HepG2 (cell line): ENCODE data around the gene DPYD. TPM values are rescaled to one million over a fixed set of nuclear protein-coding genes. Genes with fewer than 3 reads are reported as not detected.

Experiments
- ATAC-seq: fragments of 200-7000 bp; cut with Tn5 transposase; 3 replicates; pipeline ENCODE4 v1.9.1; 2020; ENCODE audit warnings: mild to moderate bottlenecking, moderate library complexity
- BruUV-seq: library from RNA; stranded (reverse); fragments of 400-500 nt; replicated peaks from 2 replicates; lab custom pipeline; 2021; lab: Mats Ljungman, UMichigan
- CTCF ChIA-PET: fragments of 300-600 bp; formaldehyde crosslinking; extraction: SDS; loops from one replicate; lab custom pipeline; 2021; ENCODE audit warnings: low total read pairs, inconsistent platforms, low intra/inter-chr PET ratio; lab: Yijun Ruan, JAX
- POLR2A ChIA-PET: fragments of 350-600 bp; sonication (Branson Sonifier 250); formaldehyde crosslinking; loops from one replicate; lab custom pipeline; 2020; ENCODE audit warnings: antibody characterized with exemption, inconsistent platforms; lab: Yijun Ruan, JAX
- DNase-seq: peaks from one replicate; pipeline ENCODE4 v3.0.0-alpha.2; 2015; ENCODE audit warnings: low spot score
- FAIRE-seq: peaks from 3 replicates; lab custom pipeline; 2011; peaks lifted over from hg19 to GRCh38; lab: Jason Lieb, UNC
- H2AFZ ChIP-seq: one replicate; pipeline ENCODE4 v1.6.1; 2011; ENCODE audit warnings: low read length, inconsistent platforms
- H3K27ac ChIP-seq: fragments of 300-600 bp; 3 replicates; pipeline ENCODE4 v1.8.0; 2011; ENCODE audit warnings: mixed run types, mild to moderate bottlenecking, mixed read lengths, low read length, inconsistent platforms; ENCODE audit not compliant: insufficient read depth; ENCODE audit errors: extremely low read length
- H3K27me3 ChIP-seq, 2 experiments: fragments of 200-600 bp in 1 of 2; 2 replicates in 1 of 2; 3 replicates in 1 of 2; pipeline versions ENCODE4 v1.6.0 to v1.8.0; 2011; ENCODE audit warnings: low read length in 2 of 2, mild to moderate bottlenecking in 2 of 2, moderate library complexity in 2 of 2, inconsistent platforms in 1 of 2; ENCODE audit not compliant: insufficient read depth in 2 of 2, control insufficient read depth in 1 of 2
- H3K36me3 ChIP-seq, 2 experiments: fragments of 200-600 bp in 1 of 2; replicated peaks in 1 of 2; 2 replicates in 1 of 2; 3 replicates in 1 of 2; pipeline versions ENCODE4 v1.5.1 to v1.8.0; 2011; ENCODE audit warnings: low read length in 2 of 2, inconsistent platforms in 1 of 2; ENCODE audit not compliant: insufficient read depth in 2 of 2, control insufficient read depth in 1 of 2
- H3K4me1 ChIP-seq: 2 replicates; pipeline ENCODE4 v1.5.1; 2012; ENCODE audit warnings: low read length, inconsistent platforms; ENCODE audit not compliant: insufficient read depth
- H3K4me2 ChIP-seq: 2 replicates; pipeline ENCODE4 v1.6.0; 2011; ENCODE audit warnings: low read depth, low read length, inconsistent platforms
- H3K4me3 ChIP-seq, 3 experiments: fragments of 200-600 bp in 1 of 3; sonication (generic), shearing (Covaris generic) in 1 of 3; replicated peaks in 1 of 3; 2 replicates each; pipeline ENCODE4 v1.5.1; 2011 to 2016; ENCODE audit warnings: low read length in 3 of 3, inconsistent platforms in 2 of 3, low read depth in 2 of 3, mild to moderate bottlenecking in 2 of 3, control low read depth in 1 of 3, mixed read lengths in 1 of 3; ENCODE audit not compliant: insufficient read depth in 1 of 3
- H3K79me2 ChIP-seq: one replicate; pipeline ENCODE4 v1.6.1; 2011; ENCODE audit warnings: low read length, inconsistent platforms; ENCODE audit not compliant: insufficient read depth
- H3K9ac ChIP-seq: 2 replicates; pipeline ENCODE4 v1.6.0; 2011; ENCODE audit warnings: mild to moderate bottlenecking, low read depth, low read length, inconsistent platforms; ENCODE audit not compliant: insufficient read depth
- H3K9me3 ChIP-seq: 2 replicates; pipeline ENCODE4 v1.5.1; 2012; ENCODE audit warnings: mild to moderate bottlenecking, low read length
- H4K20me1 ChIP-seq: 2 replicates; pipeline ENCODE4 v1.6.0; 2011; ENCODE audit warnings: inconsistent platforms, mild to moderate bottlenecking, low read length, moderate library complexity; ENCODE audit not compliant: insufficient read depth
- CENPX ChIP-seq: sonication (generic); formaldehyde crosslinking; IDR thresholded peaks from 2 replicates; pipeline ENCODE4 v1.9.0; 2021; ENCODE audit warnings: mild to moderate bottlenecking, missing genetic modification reagents, moderate library complexity
- REXO4 ChIP-seq: sonication (generic); formaldehyde crosslinking; IDR thresholded peaks from 2 replicates; pipeline ENCODE4 v1.8.0; 2022; ENCODE audit warnings: missing genetic modification reagents, mild to moderate bottlenecking, borderline replicate concordance
- ZFP36 ChIP-seq: fragments of 150-350 bp; IDR thresholded peaks from 2 replicates; pipeline ENCODE4 v1.6.1; 2018; ENCODE audit warnings: borderline replicate concordance, low read length, low read depth; ENCODE audit not compliant: partially characterized antibody
- ZKSCAN8 ChIP-seq: IDR thresholded peaks from 2 replicates; pipeline ENCODE4 v1.6.1; 2016; ENCODE audit warnings: borderline replicate concordance, missing genetic modification reagents, missing compliant biosample characterization
- ZNF773 ChIP-seq: sonication (generic); formaldehyde crosslinking; IDR thresholded peaks from 2 replicates; pipeline ENCODE4 v1.4.0; 2020; ENCODE audit warnings: missing genetic modification reagents, borderline replicate concordance
- ZNF777 ChIP-seq: sonication (generic); formaldehyde crosslinking; IDR thresholded peaks from 2 replicates; pipeline ENCODE4 v1.4.0; 2020; ENCODE audit warnings: missing genetic modification reagents
- WGBS: methylation state at CpG from one replicate; pipeline ENCODE4 v1.1.6; 2017; ENCODE audit warnings: low lambda C conversion rate; 5-methylcytosine and 5-hydroxymethylcytosine counted together
- in situ Hi-C: cut with HindIII; loops from 2 replicates; pipeline ENCODE4 v1.10.0; 2017; ENCODE audit warnings: low pct_unique_long_range_greater_than_20kb; ENCODE audit not compliant: extremely low pct_ligation_motif_present
- intact Hi-C: fragments of 100-400 bp; cut with micrococcal nuclease; formaldehyde crosslinking; loops from one replicate; pipeline ENCODE4 v1.10.0; 2022; ENCODE audit not compliant: unreplicated experiment
- polyA plus RNA-seq, 8 experiments: library from polyadenylated mRNA; depleted of rRNA in 3 of 8; stranded (reverse) in 7 of 8; unstranded in 1 of 8; fragments of >200 nt; fragmentation: Illumina TruSeq in 4 of 8; extraction: Trizol in 4 of 8; gene quantifications; 2 replicates each; pipeline versions ENCODE4 v1.2.1 to v1.2.3, GENCODE V29; 2011 to 2016; ENCODE audit warnings: low read depth in 4 of 8, missing spikeins in 1 of 8, mixed read lengths in 1 of 8; ENCODE audit not compliant: insufficient read depth in 1 of 8
- total RNA-seq, 5 experiments: library from RNA; depleted of rRNA; stranded (reverse); fragments of >200 nt; fragmentation: Illumina TruSeq; extraction: Trizol; gene quantifications; 2 replicates each; pipeline ENCODE4 v1.2.3, GENCODE V29; 2016; ENCODE audit warnings: low read depth in 1 of 5
- TF ChIP-seq, protein P1 (sequence below): sonication (generic); formaldehyde crosslinking; IDR thresholded peaks from 2 replicates; pipeline ENCODE4 v1.4.0; 2020; ENCODE audit warnings: missing genetic modification reagents
- TF ChIP-seq, protein P2 (sequence below): sonication (generic); formaldehyde crosslinking; conservative IDR thresholded peaks from 2 replicates; pipeline ENCODE4 v1.4.0; 2020; ENCODE audit warnings: mild to moderate bottlenecking, missing genetic modification reagents, moderate library complexity
- TF ChIP-seq, protein P3 (sequence below): sonication (generic); formaldehyde crosslinking; IDR thresholded peaks from 2 replicates; pipeline ENCODE4 v1.5.0; 2020; ENCODE audit warnings: mild to moderate bottlenecking, missing genetic modification reagents, borderline replicate concordance
- TF ChIP-seq, protein P4 (sequence below): sonication (generic); formaldehyde crosslinking; IDR thresholded peaks from 2 replicates; pipeline ENCODE4 v1.4.0; 2020; ENCODE audit warnings: missing genetic modification reagents
- TF ChIP-seq, protein P5 (sequence below): IDR thresholded peaks from 2 replicates; pipeline ENCODE4 v1.6.1; 2016; ENCODE audit warnings: low read depth, borderline replicate concordance
- TF ChIP-seq, protein P6 (sequence below): sonication (generic); formaldehyde crosslinking; IDR thresholded peaks from 2 replicates; pipeline ENCODE4 v1.5.0; 2020; ENCODE audit warnings: missing genetic modification reagents

Gene DPYD
- total and polyA plus RNA-seq, 2 of the 13 experiments (the other 11 are each of a cell fraction or from before 2014, with no cell fraction given): 1.3 to 3.4 TPM

DNA sequence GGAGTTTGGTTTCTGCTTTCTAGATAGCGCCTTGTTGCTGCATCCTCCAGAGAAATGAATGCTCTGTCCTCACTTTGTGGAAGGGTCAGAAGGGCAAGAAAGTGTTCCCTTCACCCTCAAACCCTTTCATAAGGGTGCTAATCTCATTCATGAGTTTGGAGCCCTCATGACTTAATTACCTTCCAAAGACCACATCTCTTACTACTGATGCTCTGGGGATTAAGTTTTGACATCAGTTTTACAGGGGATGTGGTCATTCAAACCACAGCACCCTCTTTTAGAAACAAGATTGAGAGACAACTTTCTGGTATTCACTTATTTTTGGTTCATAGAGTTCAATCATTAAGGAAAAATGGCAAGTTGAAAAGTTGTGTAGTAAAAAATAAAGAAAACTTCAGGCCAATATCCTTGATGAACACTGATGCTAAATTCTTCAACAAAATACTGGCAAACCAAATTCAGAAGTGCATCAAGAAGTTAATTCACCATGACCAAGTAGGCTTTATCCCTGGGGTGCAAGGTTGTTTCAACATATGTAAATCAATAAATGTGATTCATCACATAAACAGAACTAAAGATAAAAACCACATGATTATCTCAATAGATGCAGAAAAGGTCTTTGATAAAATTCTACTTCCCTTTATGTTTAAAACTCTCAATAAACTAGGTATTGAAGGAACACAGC, 757.1 kb downstream of the DPYD start:
- DNase-seq (no peak), FAIRE-seq (no peak), ATAC-seq (no peak)
- Histone ChIP-seq H3K4me3 (no peak overlapping the region), H3K79me2 (no peaks in the 10 kb centered on the region), H3K27ac (no peak overlapping the region), H3K9me3 (peaks cover 14% of the 10 kb centered on the region), H3K36me3 (no peaks in the 10 kb centered on the region), H3K27me3 (no peaks in the 10 kb centered on the region), H4K20me1 (no peaks in the 10 kb centered on the region), H3K4me2 (no peak overlapping the region), H3K9ac (no peak overlapping the region), H3K4me1 (no peaks in the 10 kb centered on the region), H2AFZ (no peak overlapping the region)
- intact Hi-C loops (no loop called here), in situ Hi-C loops (no loop called here)
- 0% methylated on average over 1 of the region's 1 CpG for WGBS
- no TSS peak for BruUV-seq
- ChIA-PET CTCF (no interaction called here), POLR2A (no interaction called here)
- TF ChIP-seq ZNF773 (CRISPR knock-in tag): no peak
- TF ChIP-seq, protein P1, sequence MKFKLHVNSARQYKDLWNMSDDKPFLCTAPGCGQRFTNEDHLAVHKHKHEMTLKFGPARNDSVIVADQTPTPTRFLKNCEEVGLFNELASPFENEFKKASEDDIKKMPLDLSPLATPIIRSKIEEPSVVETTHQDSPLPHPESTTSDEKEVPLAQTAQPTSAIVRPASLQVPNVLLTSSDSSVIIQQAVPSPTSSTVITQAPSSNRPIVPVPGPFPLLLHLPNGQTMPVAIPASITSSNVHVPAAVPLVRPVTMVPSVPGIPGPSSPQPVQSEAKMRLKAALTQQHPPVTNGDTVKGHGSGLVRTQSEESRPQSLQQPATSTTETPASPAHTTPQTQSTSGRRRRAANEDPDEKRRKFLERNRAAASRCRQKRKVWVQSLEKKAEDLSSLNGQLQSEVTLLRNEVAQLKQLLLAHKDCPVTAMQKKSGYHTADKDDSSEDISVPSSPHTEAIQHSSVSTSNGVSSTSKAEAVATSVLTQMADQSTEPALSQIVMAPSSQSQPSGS (CRISPR knock-in tag): no peak
- no peak for TF ChIP-seq CENPX
- TF ChIP-seq ZNF777 (CRISPR knock-in tag): no peak
- TF ChIP-seq, protein P2, sequence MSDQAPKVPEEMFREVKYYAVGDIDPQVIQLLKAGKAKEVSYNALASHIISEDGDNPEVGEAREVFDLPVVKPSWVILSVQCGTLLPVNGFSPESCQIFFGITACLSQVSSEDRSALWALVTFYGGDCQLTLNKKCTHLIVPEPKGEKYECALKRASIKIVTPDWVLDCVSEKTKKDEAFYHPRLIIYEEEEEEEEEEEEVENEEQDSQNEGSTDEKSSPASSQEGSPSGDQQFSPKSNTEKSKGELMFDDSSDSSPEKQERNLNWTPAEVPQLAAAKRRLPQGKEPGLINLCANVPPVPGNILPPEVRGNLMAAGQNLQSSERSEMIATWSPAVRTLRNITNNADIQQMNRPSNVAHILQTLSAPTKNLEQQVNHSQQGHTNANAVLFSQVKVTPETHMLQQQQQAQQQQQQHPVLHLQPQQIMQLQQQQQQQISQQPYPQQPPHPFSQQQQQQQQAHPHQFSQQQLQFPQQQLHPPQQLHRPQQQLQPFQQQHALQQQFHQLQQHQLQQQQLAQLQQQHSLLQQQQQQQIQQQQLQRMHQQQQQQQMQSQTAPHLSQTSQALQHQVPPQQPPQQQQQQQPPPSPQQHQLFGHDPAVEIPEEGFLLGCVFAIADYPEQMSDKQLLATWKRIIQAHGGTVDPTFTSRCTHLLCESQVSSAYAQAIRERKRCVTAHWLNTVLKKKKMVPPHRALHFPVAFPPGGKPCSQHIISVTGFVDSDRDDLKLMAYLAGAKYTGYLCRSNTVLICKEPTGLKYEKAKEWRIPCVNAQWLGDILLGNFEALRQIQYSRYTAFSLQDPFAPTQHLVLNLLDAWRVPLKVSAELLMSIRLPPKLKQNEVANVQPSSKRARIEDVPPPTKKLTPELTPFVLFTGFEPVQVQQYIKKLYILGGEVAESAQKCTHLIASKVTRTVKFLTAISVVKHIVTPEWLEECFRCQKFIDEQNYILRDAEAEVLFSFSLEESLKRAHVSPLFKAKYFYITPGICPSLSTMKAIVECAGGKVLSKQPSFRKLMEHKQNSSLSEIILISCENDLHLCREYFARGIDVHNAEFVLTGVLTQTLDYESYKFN: no peak
- TF ChIP-seq, protein P3, sequence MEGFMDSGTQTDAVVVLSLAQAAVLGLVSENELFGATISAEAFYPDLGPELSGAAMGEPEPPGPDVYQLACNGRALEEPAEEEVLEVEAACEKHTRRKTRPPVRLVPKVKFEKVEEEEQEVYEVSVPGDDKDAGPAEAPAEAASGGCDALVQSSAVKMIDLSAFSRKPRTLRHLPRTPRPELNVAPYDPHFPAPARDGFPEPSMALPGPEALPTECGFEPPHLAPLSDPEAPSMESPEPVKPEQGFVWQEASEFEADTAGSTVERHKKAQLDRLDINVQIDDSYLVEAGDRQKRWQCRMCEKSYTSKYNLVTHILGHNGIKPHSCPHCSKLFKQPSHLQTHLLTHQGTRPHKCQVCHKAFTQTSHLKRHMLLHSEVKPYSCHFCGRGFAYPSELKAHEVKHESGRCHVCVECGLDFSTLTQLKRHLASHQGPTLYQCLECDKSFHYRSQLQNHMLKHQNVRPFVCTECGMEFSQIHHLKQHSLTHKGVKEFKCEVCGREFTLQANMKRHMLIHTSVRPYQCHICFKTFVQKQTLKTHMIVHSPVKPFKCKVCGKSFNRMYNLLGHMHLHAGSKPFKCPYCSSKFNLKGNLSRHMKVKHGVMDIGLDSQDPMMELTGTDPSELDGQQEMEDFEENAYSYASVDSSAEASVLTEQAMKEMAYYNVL (CRISPR knock-in tag): no peak
- no peak for TF ChIP-seq ZKSCAN8 (CRISPR knock-in tag)
- TF ChIP-seq, protein P4, sequence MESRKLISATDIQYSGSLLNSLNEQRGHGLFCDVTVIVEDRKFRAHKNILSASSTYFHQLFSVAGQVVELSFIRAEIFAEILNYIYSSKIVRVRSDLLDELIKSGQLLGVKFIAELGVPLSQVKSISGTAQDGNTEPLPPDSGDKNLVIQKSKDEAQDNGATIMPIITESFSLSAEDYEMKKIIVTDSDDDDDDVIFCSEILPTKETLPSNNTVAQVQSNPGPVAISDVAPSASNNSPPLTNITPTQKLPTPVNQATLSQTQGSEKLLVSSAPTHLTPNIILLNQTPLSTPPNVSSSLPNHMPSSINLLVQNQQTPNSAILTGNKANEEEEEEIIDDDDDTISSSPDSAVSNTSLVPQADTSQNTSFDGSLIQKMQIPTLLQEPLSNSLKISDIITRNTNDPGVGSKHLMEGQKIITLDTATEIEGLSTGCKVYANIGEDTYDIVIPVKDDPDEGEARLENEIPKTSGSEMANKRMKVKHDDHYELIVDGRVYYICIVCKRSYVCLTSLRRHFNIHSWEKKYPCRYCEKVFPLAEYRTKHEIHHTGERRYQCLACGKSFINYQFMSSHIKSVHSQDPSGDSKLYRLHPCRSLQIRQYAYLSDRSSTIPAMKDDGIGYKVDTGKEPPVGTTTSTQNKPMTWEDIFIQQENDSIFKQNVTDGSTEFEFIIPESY (CRISPR knock-in tag): no peak
- TF ChIP-seq, protein P5, sequence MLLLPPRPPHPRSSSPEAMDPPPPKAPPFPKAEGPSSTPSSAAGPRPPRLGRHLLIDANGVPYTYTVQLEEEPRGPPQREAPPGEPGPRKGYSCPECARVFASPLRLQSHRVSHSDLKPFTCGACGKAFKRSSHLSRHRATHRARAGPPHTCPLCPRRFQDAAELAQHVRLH: no peak
- TF ChIP-seq, protein P6, sequence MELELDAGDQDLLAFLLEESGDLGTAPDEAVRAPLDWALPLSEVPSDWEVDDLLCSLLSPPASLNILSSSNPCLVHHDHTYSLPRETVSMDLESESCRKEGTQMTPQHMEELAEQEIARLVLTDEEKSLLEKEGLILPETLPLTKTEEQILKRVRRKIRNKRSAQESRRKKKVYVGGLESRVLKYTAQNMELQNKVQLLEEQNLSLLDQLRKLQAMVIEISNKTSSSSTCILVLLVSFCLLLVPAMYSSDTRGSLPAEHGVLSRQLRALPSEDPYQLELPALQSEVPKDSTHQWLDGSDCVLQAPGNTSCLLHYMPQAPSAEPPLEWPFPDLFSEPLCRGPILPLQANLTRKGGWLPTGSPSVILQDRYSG (CRISPR knock-in tag): no peak
- TF ChIP-seq REXO4: no peak
- TF ChIP-seq ZFP36: no peak
